ENCODE data around the gene AEN.

AEN gene

GRCh38 chr15:88681610-88682221 lies 60.6 kb downstream of the AEN start:
- DNase-seq = no peak

Measured in activated CD4-positive, alpha-beta T cell treated with anti-CD3 and anti-CD28 coated beads, Interleukin-2, amount 50 U/mL, for 4 hours (primary cell).